ENCODE results near the gene GAS6. TPM values are rescaled to one million over a fixed set of nuclear protein-coding genes. Genes with fewer than 3 reads are reported as not detected.

Gene GAS6
- total and polyA plus RNA-seq, 2 donors (not counting 3 experiments of a cell fraction or from before 2014, with no cell fraction given): 69.2 to 109 TPM

DNA sequence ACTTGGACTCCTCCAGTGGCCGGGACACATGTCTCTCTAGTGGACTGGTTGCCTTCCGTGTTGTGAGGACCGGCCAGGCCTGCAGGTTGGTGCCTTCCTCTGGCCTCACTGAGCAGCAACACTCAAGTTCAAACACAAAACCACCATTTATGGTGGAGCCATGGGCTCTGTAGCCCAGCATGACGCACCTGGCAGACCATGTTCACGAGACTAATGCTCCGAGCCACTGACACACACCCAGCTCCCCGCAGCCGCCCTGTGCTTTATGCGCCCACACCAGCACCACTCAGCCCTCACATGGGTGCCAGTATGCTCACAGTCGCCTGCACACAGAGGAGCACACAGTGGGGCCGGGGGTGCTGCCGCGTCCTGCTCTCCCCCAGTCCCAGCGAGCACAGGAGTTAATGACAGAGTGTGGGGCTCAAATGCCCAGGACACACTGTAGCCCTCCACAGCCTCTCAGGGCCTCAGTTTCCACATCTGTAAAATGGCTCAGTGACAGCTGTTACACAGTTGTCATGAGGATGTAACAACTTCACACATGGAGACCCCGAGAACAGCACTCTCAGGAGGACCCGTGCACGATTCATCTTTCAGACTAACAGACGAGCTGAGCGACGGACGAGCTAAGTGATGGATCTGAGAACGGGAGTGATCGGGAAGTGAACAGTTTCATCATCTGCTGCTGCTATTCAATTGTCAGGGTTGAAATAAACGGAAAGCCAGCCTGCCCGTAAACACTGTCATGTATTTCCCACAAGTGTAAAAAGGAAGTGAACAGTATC, 7.8 kb downstream of the GAS6 start:
- intact Hi-C loops (cut with micrococcal nuclease) (no loop called here), dilution Hi-C loops (cut with MboI; ENCODE audit: extremely low pct_ligation_motif_present, low sequenced_read_pairs) (no loop called here)
- Histone ChIP-seq H3K36me3 (ENCODE audit: control insufficient read depth in 2 of 2, extremely low read depth in 1 of 2, insufficient read depth in 2 of 2, low read length in 2 of 2) (no peaks in the 10 kb centered on the region), H3K79me2 (ENCODE audit: control insufficient read depth, insufficient read depth, low read length) (no peaks in the 10 kb centered on the region), H2AFZ (ENCODE audit: low read depth, low read length) (no peak overlapping the region), H3K4me1 (ENCODE audit: control insufficient read depth, extremely low read depth, insufficient read depth, low read length) (no peaks in the 10 kb centered on the region), H3K27ac (ENCODE audit: insufficient read depth, low read depth, low read length) (no peak overlapping the region), H3K9me3 (replicated peaks; ENCODE audit: control insufficient read depth, insufficient read depth, low read length) (no peaks in the 10 kb centered on the region), H3K4me2 (ENCODE audit: insufficient read depth, low read length) (no peak overlapping the region), H4K20me1 (replicated peaks; ENCODE audit: control insufficient read depth, extremely low read depth, insufficient read depth, low read length) (no peaks in the 10 kb centered on the region), H3K27me3 (ENCODE audit: control insufficient read depth in 2 of 2, insufficient read depth in 2 of 2, low read length in 2 of 2) (no peaks in the 10 kb centered on the region), H3K9ac (replicated peaks; ENCODE audit: extremely low read depth, insufficient read depth, low read length) (no peak overlapping the region), H3K9me1 (replicated peaks; ENCODE audit: control insufficient read depth, extremely low read depth, insufficient read depth, low read length) (no peaks in the 10 kb centered on the region), H3K4me3 (replicated peaks in 1 of 3; ENCODE audit: insufficient read depth in 1 of 3, low read depth in 1 of 3, low read length in 3 of 3) (no peak overlapping the region)
- TF ChIP-seq POLR2A (IDR thresholded peaks at IDR 0.05; ENCODE audit: low read depth, low read length) (no peak), GATA2 (IDR thresholded peaks at IDR 0.05; ENCODE audit: insufficient read depth, insufficient read length, low read depth, low read length) (no peak), MYC (IDR thresholded peaks at IDR 0.05; ENCODE audit: low read depth, low read length) (no peak), FOS (IDR thresholded peaks at IDR 0.05; ENCODE audit: borderline replicate concordance, insufficient read depth, low read length) (no peak), EZH2 (IDR thresholded peaks at IDR 0.05; ENCODE audit: borderline replicate concordance, low read depth, low read length, severe bottlenecking) (no peak), POLR2AphosphoS5 (IDR thresholded peaks at IDR 0.05; ENCODE audit: insufficient read depth, low read depth, low read length) (no peak), JUN (IDR thresholded peaks at IDR 0.05; ENCODE audit: borderline replicate concordance, insufficient read depth, insufficient read length, low read depth) (no peak)
- TF ChIP-seq, protein P1, sequence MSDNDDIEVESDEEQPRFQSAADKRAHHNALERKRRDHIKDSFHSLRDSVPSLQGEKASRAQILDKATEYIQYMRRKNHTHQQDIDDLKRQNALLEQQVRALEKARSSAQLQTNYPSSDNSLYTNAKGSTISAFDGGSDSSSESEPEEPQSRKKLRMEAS (IDR thresholded peaks at IDR 0.05; ENCODE audit: insufficient read depth, insufficient read length): no peak
- TF ChIP-seq, protein P2, sequence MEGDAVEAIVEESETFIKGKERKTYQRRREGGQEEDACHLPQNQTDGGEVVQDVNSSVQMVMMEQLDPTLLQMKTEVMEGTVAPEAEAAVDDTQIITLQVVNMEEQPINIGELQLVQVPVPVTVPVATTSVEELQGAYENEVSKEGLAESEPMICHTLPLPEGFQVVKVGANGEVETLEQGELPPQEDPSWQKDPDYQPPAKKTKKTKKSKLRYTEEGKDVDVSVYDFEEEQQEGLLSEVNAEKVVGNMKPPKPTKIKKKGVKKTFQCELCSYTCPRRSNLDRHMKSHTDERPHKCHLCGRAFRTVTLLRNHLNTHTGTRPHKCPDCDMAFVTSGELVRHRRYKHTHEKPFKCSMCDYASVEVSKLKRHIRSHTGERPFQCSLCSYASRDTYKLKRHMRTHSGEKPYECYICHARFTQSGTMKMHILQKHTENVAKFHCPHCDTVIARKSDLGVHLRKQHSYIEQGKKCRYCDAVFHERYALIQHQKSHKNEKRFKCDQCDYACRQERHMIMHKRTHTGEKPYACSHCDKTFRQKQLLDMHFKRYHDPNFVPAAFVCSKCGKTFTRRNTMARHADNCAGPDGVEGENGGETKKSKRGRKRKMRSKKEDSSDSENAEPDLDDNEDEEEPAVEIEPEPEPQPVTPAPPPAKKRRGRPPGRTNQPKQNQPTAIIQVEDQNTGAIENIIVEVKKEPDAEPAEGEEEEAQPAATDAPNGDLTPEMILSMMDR (IDR thresholded peaks at IDR 0.05; ENCODE audit: extremely low read depth in 1 of 2, insufficient read depth in 1 of 2, low read depth in 1 of 2, low read length in 2 of 2): no peak
- ChIA-PET POLR2A (no interaction called here), CTCF (interaction anchor here (1.2 to 2.4 kb wide), 5 partner anchors 18 to 91 kb away, joined by 3 to 6 read pairs (median 4); no protein-coding TSS in a partner anchor)
- FAIRE-seq (no peak), DNase-seq (ENCODE audit: low read depth, low spot score) (no peak)
- no TSS peak for BruUV-seq (replicated peaks)

All from endothelial cell of umbilical vein (primary cell).